Peyer's patch (tissue), 4 donors: ENCODE measurements around the gene TAS1R3.

Experiments
- POLR2A ChIP-seq, 2 donors: fragments of 450-650 bp; IDR thresholded peaks; one replicate each; pipeline ENCODE4 v1.5.1; 2017; ENCODE audit warnings: antibody characterized with exemption in 2 of 2, mild to moderate bottlenecking in 2 of 2, moderate library complexity in 2 of 2
- TF ChIP-seq, protein P1 (sequence below), 6 experiments: fragments of 450-650 bp in 4 of 6; fragments of 200-600 bp in 2 of 6; sonication (generic) in 1 of 6; IDR thresholded peaks; one replicate each; pipeline ENCODE4 v1.5.1; 2017 to 2019; ENCODE audit warnings: antibody characterized with exemption in 6 of 6, mild to moderate bottlenecking in 3 of 6, moderate library complexity in 1 of 6

DNA sequence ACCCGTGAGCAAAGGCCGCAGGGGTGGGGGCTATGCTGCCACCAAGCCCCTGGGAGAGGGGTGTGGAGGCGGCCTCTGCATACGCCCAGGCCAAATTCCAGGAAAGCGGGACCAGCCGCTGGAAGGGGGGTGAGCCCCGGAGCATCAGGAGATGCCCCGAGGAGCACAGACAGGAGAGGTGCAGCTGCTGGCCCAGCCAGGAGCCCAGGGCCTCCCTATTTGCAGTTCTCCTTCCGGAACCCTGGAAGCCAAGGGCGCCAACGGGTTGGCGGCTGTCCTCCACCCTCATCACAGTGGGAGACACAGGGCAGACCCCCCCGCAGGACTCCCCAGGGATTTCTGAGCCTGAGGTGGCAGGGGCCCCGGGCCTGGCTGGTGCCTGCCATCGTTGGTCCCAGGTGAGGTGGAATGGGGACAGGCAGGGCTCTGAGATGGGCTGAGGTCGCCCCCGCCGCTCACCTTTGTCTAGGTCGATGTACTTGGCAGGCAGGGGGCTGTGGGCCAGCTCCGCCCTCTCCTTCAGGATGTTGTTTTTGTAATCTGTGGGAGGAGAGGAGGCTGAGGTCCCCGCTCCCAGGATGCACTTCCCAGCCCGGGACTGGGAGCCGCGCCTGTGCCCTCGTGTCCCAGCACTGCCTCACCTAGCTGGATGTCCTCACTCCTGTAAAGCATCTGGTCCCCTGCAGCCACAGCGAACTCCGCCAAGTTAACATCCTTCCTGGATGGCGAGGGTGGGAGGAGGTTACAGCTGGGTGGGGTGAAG, 22.5 kb downstream of the TAS1R3 start:
- TF ChIP-seq, protein P1, sequence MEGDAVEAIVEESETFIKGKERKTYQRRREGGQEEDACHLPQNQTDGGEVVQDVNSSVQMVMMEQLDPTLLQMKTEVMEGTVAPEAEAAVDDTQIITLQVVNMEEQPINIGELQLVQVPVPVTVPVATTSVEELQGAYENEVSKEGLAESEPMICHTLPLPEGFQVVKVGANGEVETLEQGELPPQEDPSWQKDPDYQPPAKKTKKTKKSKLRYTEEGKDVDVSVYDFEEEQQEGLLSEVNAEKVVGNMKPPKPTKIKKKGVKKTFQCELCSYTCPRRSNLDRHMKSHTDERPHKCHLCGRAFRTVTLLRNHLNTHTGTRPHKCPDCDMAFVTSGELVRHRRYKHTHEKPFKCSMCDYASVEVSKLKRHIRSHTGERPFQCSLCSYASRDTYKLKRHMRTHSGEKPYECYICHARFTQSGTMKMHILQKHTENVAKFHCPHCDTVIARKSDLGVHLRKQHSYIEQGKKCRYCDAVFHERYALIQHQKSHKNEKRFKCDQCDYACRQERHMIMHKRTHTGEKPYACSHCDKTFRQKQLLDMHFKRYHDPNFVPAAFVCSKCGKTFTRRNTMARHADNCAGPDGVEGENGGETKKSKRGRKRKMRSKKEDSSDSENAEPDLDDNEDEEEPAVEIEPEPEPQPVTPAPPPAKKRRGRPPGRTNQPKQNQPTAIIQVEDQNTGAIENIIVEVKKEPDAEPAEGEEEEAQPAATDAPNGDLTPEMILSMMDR (IDR thresholded peaks at IDR 0.05): no peak
- TF ChIP-seq POLR2A (IDR thresholded peaks at IDR 0.05): no peak
